Panc1 (cell line): ENCODE data around the gene EGFR. TPM values are rescaled to one million over a fixed set of nuclear protein-coding genes. Genes with fewer than 3 reads are reported as not detected.

ENCODE experiments used
- ATAC-seq: fragments of 200-7000 bp; cut with Tn5 transposase; 2 replicates; pipeline ENCODE4 v1.9.1; 2020; ENCODE audit warnings: mild to moderate bottlenecking, moderate library complexity
- BruUV-seq: library from RNA; stranded (reverse); fragments of 400-500 nt; replicated peaks from 2 replicates; lab custom pipeline; 2021; lab: Mats Ljungman, UMichigan
- CTCF ChIA-PET: fragments of 300-600 bp; sonication (Branson Sonifier 250); formaldehyde crosslinking; loops from one replicate; lab custom pipeline; 2022; ENCODE audit warnings: antibody characterized with exemption; lab: Charles Lee
- POLR2A ChIA-PET: fragments of 300-600 bp; sonication (Branson Sonifier 250); formaldehyde crosslinking; loops from one replicate; lab custom pipeline; 2022; ENCODE audit warnings: antibody characterized with exemption; lab: Charles Lee
- DNase-seq: peaks from one replicate; pipeline ENCODE4 v3.0.0-alpha.2; 2010; ENCODE audit warnings: low read depth, low spot score
- H3K27ac ChIP-seq: 2 replicates; pipeline ENCODE4 v1.5.1; 2011; ENCODE audit warnings: mild to moderate bottlenecking, low read length, inconsistent platforms
- H3K27me3 ChIP-seq: fragments of 200-500 bp; sonication (Bioruptor generic); 2 replicates; pipeline ENCODE4 v1.6.0; 2014; ENCODE audit warnings: low read length, inconsistent platforms; ENCODE audit not compliant: control insufficient read depth, insufficient read depth
- H3K36me3 ChIP-seq: fragments of 200-500 bp; sonication (Bioruptor generic); 2 replicates; pipeline ENCODE4 v1.5.1; 2014; ENCODE audit warnings: inconsistent platforms, mild to moderate bottlenecking, low read length, moderate library complexity; ENCODE audit not compliant: control insufficient read depth, insufficient read depth
- H3K4me1 ChIP-seq: 2 replicates; pipeline ENCODE4 v1.5.1; 2011; ENCODE audit warnings: inconsistent platforms, mild to moderate bottlenecking, low read length, moderate library complexity; ENCODE audit not compliant: control insufficient read depth, insufficient read depth
- H3K4me3 ChIP-seq, 2 experiments: 2 replicates each; pipeline ENCODE4 v1.5.1; 2011 to 2012; ENCODE audit warnings: low read depth in 2 of 2, low read length in 2 of 2, mild to moderate bottlenecking in 2 of 2, inconsistent platforms in 1 of 2, moderate library complexity in 1 of 2
- H3K9me3 ChIP-seq: fragments of 200-500 bp; sonication (Bioruptor generic); 2 replicates; pipeline ENCODE4 v1.5.1; 2014; ENCODE audit warnings: low read depth, mild to moderate bottlenecking, inconsistent platforms, low read length, moderate library complexity; ENCODE audit not compliant: control insufficient read depth, insufficient read depth
- CTCF ChIP-seq: fragments of 450-650 bp; IDR thresholded peaks from 2 replicates; pipeline ENCODE4 v1.5.1; 2017; ENCODE audit warnings: mild to moderate bottlenecking
- POLR2AphosphoS5 ChIP-seq: IDR thresholded peaks from 2 replicates; pipeline ENCODE4 v1.6.1; 2012; ENCODE audit warnings: mild to moderate bottlenecking, low read depth, low read length, moderate library complexity
- REST ChIP-seq, 2 experiments: IDR thresholded peaks; 2 replicates each; pipeline ENCODE4 v1.6.1; 2011 to 2012; ENCODE audit warnings: low read depth in 2 of 2, control low read depth in 1 of 2, low read length in 1 of 2, mild to moderate bottlenecking in 1 of 2, moderate library complexity in 1 of 2; ENCODE audit not compliant: insufficient read depth in 1 of 2
- SIN3A ChIP-seq: IDR thresholded peaks from 2 replicates; pipeline ENCODE4 v1.6.1; 2012; ENCODE audit warnings: low read depth, mild to moderate bottlenecking, low read length, moderate library complexity, borderline replicate concordance; ENCODE audit not compliant: insufficient read depth
- TCF7L2 ChIP-seq: IDR thresholded peaks from 2 replicates; pipeline ENCODE4 v1.6.1; 2011; ENCODE audit warnings: mild to moderate bottlenecking, low read depth, low read length, inconsistent platforms
- in situ Hi-C: cut with HindIII; loops from 2 replicates; pipeline ENCODE4 v1.10.0; 2016; ENCODE audit warnings: low sequenced_read_pairs, low pct_unique_long_range_greater_than_20kb
- intact Hi-C: fragments of 100-400 bp; cut with micrococcal nuclease; formaldehyde crosslinking; loops from one replicate; pipeline ENCODE4 v1.10.0; 2022; ENCODE audit not compliant: unreplicated experiment
- total RNA-seq: library from RNA; stranded (reverse); gene quantifications from one replicate; pipeline ENCODE4 v1.2.1, GENCODE V29; 2021; ENCODE audit not compliant: unreplicated experiment

The EGFR gene
- total RNA-seq, 1 experiment from 2014 or later, result 156 TPM

DNA sequence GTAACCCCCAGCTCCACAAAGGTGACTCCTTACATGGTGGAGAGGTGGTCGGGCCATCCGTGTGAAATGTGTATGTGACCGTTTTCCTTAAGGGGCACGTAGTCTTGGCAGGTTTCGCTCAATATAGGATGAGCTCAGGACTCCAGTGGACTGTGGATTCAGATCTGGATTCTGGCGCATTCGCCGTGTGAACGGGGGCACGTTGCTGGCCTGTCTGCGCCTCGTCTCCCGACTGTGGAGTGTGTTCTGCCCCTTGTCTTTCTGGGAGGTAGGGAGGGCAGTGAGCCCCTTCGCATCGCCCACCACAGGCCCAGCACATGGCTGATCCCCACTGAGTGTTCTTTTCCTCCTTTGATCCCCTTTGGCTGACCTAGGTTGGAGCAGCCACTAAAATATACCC lies 165.1 kb downstream of the EGFR start:
- H3K9me3 ChIP-seq, result no peaks in the 10 kb centered on the region
- no peak overlapping the region for H3K4me3 ChIP-seq
- peaks cover 14% of the 10 kb centered on the region for H3K4me1 ChIP-seq
- intact Hi-C loops (no loop called here), in situ Hi-C loops (no loop called here)
- ATAC-seq (no peak), DNase-seq (no peak)
- no peaks in the 10 kb centered on the region for H3K27me3 ChIP-seq
- no peak overlapping the region for H3K27ac ChIP-seq
- ChIA-PET POLR2A (no interaction called here), CTCF (no interaction called here)
- no TSS peak for BruUV-seq
- TF ChIP-seq REST (IDR thresholded peaks at IDR 0.05; ENCODE audit: insufficient read depth in 1 of 2, low read depth in 2 of 2, low read length in 1 of 2), result no peak
- no peak for TF ChIP-seq TCF7L2
- TF ChIP-seq POLR2AphosphoS5, result no peak
- no peak for TF ChIP-seq SIN3A
- TF ChIP-seq CTCF, result no peak
- H3K36me3 ChIP-seq, result peaks cover 14% of the 10 kb centered on the region

DNA sequence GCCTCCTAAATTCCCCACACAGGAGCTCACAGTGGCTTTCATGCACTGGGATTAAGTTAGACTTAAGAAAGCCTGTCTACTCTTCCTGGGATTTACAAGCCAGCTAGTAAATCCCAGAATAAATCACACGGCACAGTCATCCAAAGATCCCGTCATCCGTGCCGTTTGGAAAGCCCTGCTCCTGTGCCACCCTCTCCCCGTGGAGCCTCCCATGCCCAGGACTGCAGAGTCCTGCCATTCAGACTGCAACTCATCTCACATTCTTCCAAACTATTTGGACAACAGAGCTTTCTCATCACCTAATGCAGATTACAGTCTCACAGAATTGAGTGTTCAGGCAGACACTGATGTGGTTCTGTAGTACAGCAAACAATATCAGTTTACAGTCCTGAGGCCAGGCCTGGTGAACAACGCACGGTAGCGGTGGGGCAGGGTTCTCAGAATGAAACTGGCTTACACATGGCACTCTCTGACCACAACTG lies 166.5 kb downstream of the EGFR start:
- POLR2A ChIA-PET, result no interaction called here
- ATAC-seq (no peak), DNase-seq (no peak)
- no peak for TF ChIP-seq REST (IDR thresholded peaks at IDR 0.05; ENCODE audit: insufficient read depth in 1 of 2, low read depth in 2 of 2, low read length in 1 of 2)
- Histone ChIP-seq H3K36me3 (peaks cover 14% of the 10 kb centered on the region), H3K27ac (peak overlapping the region; percentile 30; the same call in 1 of the 2 replicates), H3K9me3 (no peaks in the 10 kb centered on the region), H3K4me1 (peaks cover 14% of the 10 kb centered on the region), H3K27me3 (no peaks in the 10 kb centered on the region), H3K4me3 (no peak overlapping the region)
- intact Hi-C loops (no loop called here), in situ Hi-C loops (no loop called here)
- CTCF ChIA-PET, result no interaction called here
- no TSS peak for BruUV-seq
